NCI-H69 (cell line): ENCODE results near the gene TCEA2.
"Not testable (repeated sequence)": the region's sequence is repeated elsewhere in the genome, so short reads cannot be mapped to it uniquely, and the experiment has no call there.

ENCODE experiments used
- DNase-seq: peaks from one replicate; lab custom pipeline; 2025; lab: John Stamatoyannopoulos, UW

Gene TCEA2

GRCh38 chr20:64108731-64109681, 46.0 kb downstream of the TCEA2 start:
- DNase-seq: no peak

GRCh38 chr20:64109831-64110391, 46.9 kb downstream of the TCEA2 start:
- DNase-seq: no peak

- no peak for DNase-seq
Measured at GRCh38 chr20:64110411-64111068, 47.5 kb downstream of the TCEA2 start.

GRCh38 chr20:64111841-64112641, 49.0 kb downstream of the TCEA2 start:
- no peak for DNase-seq

- DNase-seq: no peak
Measured at GRCh38 chr20:64112691-64113443, 49.9 kb downstream of the TCEA2 start.

- DNase-seq: no peak
Measured at GRCh38 chr20:64113444-64113775, 50.4 kb downstream of the TCEA2 start.

GRCh38 chr20:64113796-64114355, 50.9 kb downstream of the TCEA2 start:
- no peak for DNase-seq

- no peak for DNase-seq
Measured at GRCh38 chr20:64114356-64114971, 51.5 kb downstream of the TCEA2 start.

GRCh38 chr20:64115171-64115911, 52.3 kb downstream of the TCEA2 start:
- peak; percentile 9 for DNase-seq

GRCh38 chr20:64116016-64116415, 53.0 kb downstream of the TCEA2 start:
- no peak for DNase-seq

GRCh38 chr20:64116541-64117431, 53.8 kb downstream of the TCEA2 start:
- no peak for DNase-seq

- not testable (repeated sequence) for DNase-seq
Measured at GRCh38 chr20:64117432-64117777, 54.4 kb downstream of the TCEA2 start.

GRCh38 chr20:64119301-64119680, 56.3 kb downstream of the TCEA2 start:
- no peak for DNase-seq

GRCh38 chr20:64119681-64120341, 56.8 kb downstream of the TCEA2 start:
- no peak for DNase-seq

GRCh38 chr20:64121586-64121985, 58.6 kb downstream of the TCEA2 start:
- no peak for DNase-seq
